Liver (tissue), 9 donors: ENCODE measurements around the gene HLA-DRB1. TPM values are rescaled to one million over a fixed set of nuclear protein-coding genes. Genes with fewer than 3 reads are reported as not detected.
"Not testable (repeated sequence)": the region's sequence is repeated elsewhere in the genome, so short reads cannot be mapped to it uniquely, and the experiment has no call there.

Experiments used
- DNase-seq: peaks from one replicate; pipeline ENCODE4 v3.0.0-alpha.2; 2017; ENCODE audit warnings: low spot score
- H3K27ac ChIP-seq, 2 donors: one replicate each; pipeline ENCODE4 v1.7.0; 2013; ENCODE audit warnings: inconsistent platforms in 2 of 2, low read length in 2 of 2, control low read depth in 1 of 2, low read depth in 1 of 2, mild to moderate bottlenecking in 1 of 2
- H3K27me3 ChIP-seq, 4 donors: one replicate each; pipeline versions ENCODE4 v1.6.1 to v1.7.0; 2013; ENCODE audit warnings: low read length in 3 of 4, inconsistent platforms in 1 of 4, mild to moderate bottlenecking in 1 of 4, moderate library complexity in 1 of 4; ENCODE audit not compliant: control insufficient read depth in 4 of 4, insufficient read depth in 4 of 4
- H3K36me3 ChIP-seq, 4 donors: one replicate each; pipeline versions ENCODE4 v1.6.1 to v1.7.0; 2013; ENCODE audit warnings: low read length in 3 of 4, mild to moderate bottlenecking in 3 of 4, low read depth in 1 of 4, moderate library complexity in 1 of 4; ENCODE audit not compliant: control insufficient read depth in 4 of 4, insufficient read depth in 3 of 4
- H3K4me1 ChIP-seq, 4 donors: one replicate each; pipeline versions ENCODE4 v1.6.1 to v1.7.0; 2013; ENCODE audit warnings: low read length in 3 of 4, mild to moderate bottlenecking in 3 of 4, moderate library complexity in 1 of 4; ENCODE audit not compliant: control insufficient read depth in 4 of 4, insufficient read depth in 4 of 4
- H3K4me3 ChIP-seq, 3 donors: one replicate each; pipeline versions ENCODE4 v1.6.1 to v1.7.0; 2013; ENCODE audit warnings: low read length in 3 of 3, control low read depth in 1 of 3, low read depth in 1 of 3, mild to moderate bottlenecking in 1 of 3
- H3K9ac ChIP-seq, 2 donors: one replicate each; pipeline ENCODE4 v1.7.0; 2013; ENCODE audit warnings: low read length in 2 of 2, mild to moderate bottlenecking in 2 of 2, moderate library complexity in 2 of 2, control low read depth in 1 of 2, low read depth in 1 of 2
- H3K9me3 ChIP-seq, 4 donors: one replicate each; pipeline versions ENCODE4 v1.6.1 to v1.7.0; 2013; ENCODE audit warnings: low read length in 3 of 4; ENCODE audit not compliant: control insufficient read depth in 4 of 4
- EGR1 ChIP-seq, 2 donors: IDR thresholded peaks; 2 replicates each; pipeline ENCODE4 v1.6.1; 2016 to 2018; ENCODE audit warnings: antibody characterized with exemption in 2 of 2, low read depth in 2 of 2
- FOXA1 ChIP-seq: IDR thresholded peaks from 2 replicates; pipeline ENCODE4 v1.6.1; 2016; ENCODE audit warnings: antibody characterized with exemption
- FOXA2 ChIP-seq: IDR thresholded peaks from 2 replicates; pipeline ENCODE4 v1.6.1; 2016; ENCODE audit warnings: antibody characterized with exemption
- GABPA ChIP-seq, 2 donors: IDR thresholded peaks in 1 of 2; conservative IDR thresholded peaks in 1 of 2; 2 replicates each; pipeline ENCODE4 v1.6.1; 2016; ENCODE audit warnings: antibody characterized with exemption in 2 of 2, mild to moderate bottlenecking in 1 of 2, moderate library complexity in 1 of 2
- HNF4A ChIP-seq, 2 donors: conservative IDR thresholded peaks; 2 replicates each; pipeline ENCODE4 v1.6.1; 2016; ENCODE audit warnings: antibody characterized with exemption in 2 of 2, mild to moderate bottlenecking in 2 of 2
- HNF4G ChIP-seq: IDR thresholded peaks from 2 replicates; pipeline ENCODE4 v1.6.1; 2016; ENCODE audit warnings: antibody characterized with exemption
- JUND ChIP-seq, 2 donors: IDR thresholded peaks; 2 replicates each; pipeline ENCODE4 v1.6.1; 2016; ENCODE audit warnings: antibody characterized with exemption in 2 of 2
- RAD21 ChIP-seq, 2 donors: IDR thresholded peaks; 2 replicates each; pipeline ENCODE4 v1.6.1; 2016; ENCODE audit warnings: antibody characterized with exemption in 2 of 2, mild to moderate bottlenecking in 2 of 2
- RXRA ChIP-seq, 2 donors: IDR thresholded peaks; 2 replicates each; pipeline ENCODE4 v1.6.1; 2017 to 2018; ENCODE audit warnings: antibody characterized with exemption in 2 of 2, mild to moderate bottlenecking in 1 of 2
- SP1 ChIP-seq: IDR thresholded peaks from 2 replicates; pipeline ENCODE4 v1.6.1; 2018; ENCODE audit warnings: antibody characterized with exemption, mild to moderate bottlenecking
- TAF1 ChIP-seq: conservative IDR thresholded peaks from 2 replicates; pipeline ENCODE4 v1.6.1; 2016; ENCODE audit warnings: antibody characterized with exemption, mild to moderate bottlenecking
- YY1 ChIP-seq: IDR thresholded peaks from 2 replicates; pipeline ENCODE4 v1.6.1; 2016; ENCODE audit warnings: antibody characterized with exemption, mild to moderate bottlenecking
- WGBS: extraction: QIAGEN DNeasy Blood & Tissue Kit; methylation state at CpG from one replicate; pipeline ENCODE4 v1.1.7; 2013; 5-methylcytosine and 5-hydroxymethylcytosine counted together
- polyA plus RNA-seq, 2 donors: library from polyadenylated mRNA; stranded (reverse) in 1 of 2; unstranded in 1 of 2; fragments of 200-250 nt in 1 of 2; fragments of >200 nt in 1 of 2; fragmentation: Nextera tagmentation in 1 of 2; extraction: Ambion mirVana in 1 of 2; gene quantifications; one replicate each; pipeline versions ENCODE4 v1.2.1 to v1.2.3, GENCODE V29; 2013 to 2015
- total RNA-seq, 2 donors: library from RNA; depleted of rRNA; stranded (reverse); fragments of >200 nt; gene quantifications; one replicate each; pipeline ENCODE4 v1.2.3, GENCODE V29; 2014
- TF ChIP-seq, protein P1 (sequence below): IDR thresholded peaks from 2 replicates; pipeline ENCODE4 v1.6.1; 2016; ENCODE audit warnings: antibody characterized with exemption
- TF ChIP-seq, protein P2 (sequence below): IDR thresholded peaks from 2 replicates; pipeline ENCODE4 v1.6.1; 2016; ENCODE audit warnings: antibody characterized with exemption
- TF ChIP-seq, protein P3 (sequence below): IDR thresholded peaks from 2 replicates; pipeline ENCODE4 v1.6.1; 2016; ENCODE audit warnings: antibody characterized with exemption
- TF ChIP-seq, protein P4 (sequence below): fragments of 150-350 bp; IDR thresholded peaks from 2 replicates; pipeline ENCODE4 v1.5.1; 2017; ENCODE audit warnings: improper control_type of control experiment, low read depth, low read length; ENCODE audit not compliant: missing input control
- donor health status: healthy.
- donor health status: healthy.
- donor health status: healthy.
- donor health status: healthy.
- donor health status: healthy.

The HLA-DRB1 gene
- total and polyA plus RNA-seq, 4 donors, result 26.0 to 46.1 (median 36.4) TPM

DNA sequence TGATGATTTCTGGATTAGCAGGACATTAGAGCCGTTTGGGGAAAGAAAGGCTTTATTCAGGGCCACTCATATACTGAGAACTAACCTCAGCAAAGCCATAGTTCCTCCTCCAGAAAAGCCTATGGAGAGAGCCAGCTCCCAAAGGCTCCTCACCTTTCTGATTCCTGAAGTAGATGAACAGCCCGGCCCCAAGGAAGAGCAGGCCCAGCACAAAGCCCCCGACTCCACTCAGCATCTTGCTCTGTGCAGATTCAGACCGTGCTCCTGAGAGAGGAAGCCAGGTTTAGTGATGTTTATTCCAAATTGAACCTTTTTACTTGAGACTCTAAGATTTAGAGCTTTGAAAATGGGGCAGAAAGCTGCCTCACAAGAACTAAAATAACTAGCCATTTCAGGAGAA is 9.1 kb downstream of the HLA-DRB1 start:
- TF ChIP-seq YY1 (no peak), TAF1 (no peak), EGR1 (IDR thresholded peaks at IDR 0.05; ENCODE audit: low read depth in 2 of 2) (no peak), RXRA (IDR thresholded peaks at IDR 0.05) (no peak), FOXA2 (no peak), HNF4A (conservative IDR thresholded peaks at IDR 0.05) (no peak), RAD21 (IDR thresholded peaks at IDR 0.05) (no peak), SP1 (no peak), GABPA (IDR thresholded peaks at IDR 0.05 in 1 of 2, conservative IDR thresholded peaks at IDR 0.05 in 1 of 2) (no peak), HNF4G (no peak), JUND (IDR thresholded peaks at IDR 0.05) (no peak)
- TF ChIP-seq, protein P1, sequence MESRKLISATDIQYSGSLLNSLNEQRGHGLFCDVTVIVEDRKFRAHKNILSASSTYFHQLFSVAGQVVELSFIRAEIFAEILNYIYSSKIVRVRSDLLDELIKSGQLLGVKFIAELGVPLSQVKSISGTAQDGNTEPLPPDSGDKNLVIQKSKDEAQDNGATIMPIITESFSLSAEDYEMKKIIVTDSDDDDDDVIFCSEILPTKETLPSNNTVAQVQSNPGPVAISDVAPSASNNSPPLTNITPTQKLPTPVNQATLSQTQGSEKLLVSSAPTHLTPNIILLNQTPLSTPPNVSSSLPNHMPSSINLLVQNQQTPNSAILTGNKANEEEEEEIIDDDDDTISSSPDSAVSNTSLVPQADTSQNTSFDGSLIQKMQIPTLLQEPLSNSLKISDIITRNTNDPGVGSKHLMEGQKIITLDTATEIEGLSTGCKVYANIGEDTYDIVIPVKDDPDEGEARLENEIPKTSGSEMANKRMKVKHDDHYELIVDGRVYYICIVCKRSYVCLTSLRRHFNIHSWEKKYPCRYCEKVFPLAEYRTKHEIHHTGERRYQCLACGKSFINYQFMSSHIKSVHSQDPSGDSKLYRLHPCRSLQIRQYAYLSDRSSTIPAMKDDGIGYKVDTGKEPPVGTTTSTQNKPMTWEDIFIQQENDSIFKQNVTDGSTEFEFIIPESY, result no peak
- TF ChIP-seq, protein P2, sequence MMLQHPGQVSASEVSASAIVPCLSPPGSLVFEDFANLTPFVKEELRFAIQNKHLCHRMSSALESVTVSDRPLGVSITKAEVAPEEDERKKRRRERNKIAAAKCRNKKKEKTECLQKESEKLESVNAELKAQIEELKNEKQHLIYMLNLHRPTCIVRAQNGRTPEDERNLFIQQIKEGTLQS, result no peak
- TF ChIP-seq, protein P3, sequence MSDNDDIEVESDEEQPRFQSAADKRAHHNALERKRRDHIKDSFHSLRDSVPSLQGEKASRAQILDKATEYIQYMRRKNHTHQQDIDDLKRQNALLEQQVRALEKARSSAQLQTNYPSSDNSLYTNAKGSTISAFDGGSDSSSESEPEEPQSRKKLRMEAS, result no peak
- Histone ChIP-seq H3K36me3 (no peaks in the 10 kb centered on the region), H3K9me3 (no peaks in the 10 kb centered on the region), H3K27ac (no peak overlapping the region), H3K4me3 (no peak overlapping the region), H3K27me3 (no peaks in the 10 kb centered on the region), H3K9ac (no peak overlapping the region), H3K4me1 (no peaks in the 10 kb centered on the region)
- DNase-seq, result no peak
- WGBS, result 76% methylated on average over 4 of the region's 4 CpGs

DNA sequence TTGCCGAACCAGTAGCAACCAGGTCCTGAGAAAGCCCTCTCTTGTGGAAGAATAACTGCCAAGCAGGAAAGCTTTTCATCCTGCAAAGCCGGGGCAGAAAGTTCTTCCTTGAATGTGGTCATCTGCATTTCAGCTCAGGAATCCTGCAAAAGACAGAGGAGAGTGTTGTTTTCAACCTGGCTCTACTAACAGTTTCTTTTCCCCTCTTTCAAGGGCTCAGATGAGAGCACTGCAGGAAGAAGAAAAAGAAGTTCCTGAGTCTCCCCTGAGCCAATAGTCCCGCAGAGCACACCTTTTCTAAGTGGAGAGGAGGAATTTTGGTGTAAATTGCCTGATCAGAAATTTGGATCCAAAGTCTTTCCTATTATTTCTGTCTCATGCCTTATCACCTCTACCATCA is 10.7 kb downstream of the HLA-DRB1 start:
- 12% methylated on average over 3 of the region's 3 CpGs for WGBS
- H3K36me3 ChIP-seq, result no peaks in the 10 kb centered on the region
- no peak overlapping the region for H3K4me3 ChIP-seq
- H3K27ac ChIP-seq, result no peak overlapping the region
- H3K4me1 ChIP-seq, result no peaks in the 10 kb centered on the region
- TF ChIP-seq FOXA1 (no peak), HNF4G (no peak)
- TF ChIP-seq, protein P4, sequence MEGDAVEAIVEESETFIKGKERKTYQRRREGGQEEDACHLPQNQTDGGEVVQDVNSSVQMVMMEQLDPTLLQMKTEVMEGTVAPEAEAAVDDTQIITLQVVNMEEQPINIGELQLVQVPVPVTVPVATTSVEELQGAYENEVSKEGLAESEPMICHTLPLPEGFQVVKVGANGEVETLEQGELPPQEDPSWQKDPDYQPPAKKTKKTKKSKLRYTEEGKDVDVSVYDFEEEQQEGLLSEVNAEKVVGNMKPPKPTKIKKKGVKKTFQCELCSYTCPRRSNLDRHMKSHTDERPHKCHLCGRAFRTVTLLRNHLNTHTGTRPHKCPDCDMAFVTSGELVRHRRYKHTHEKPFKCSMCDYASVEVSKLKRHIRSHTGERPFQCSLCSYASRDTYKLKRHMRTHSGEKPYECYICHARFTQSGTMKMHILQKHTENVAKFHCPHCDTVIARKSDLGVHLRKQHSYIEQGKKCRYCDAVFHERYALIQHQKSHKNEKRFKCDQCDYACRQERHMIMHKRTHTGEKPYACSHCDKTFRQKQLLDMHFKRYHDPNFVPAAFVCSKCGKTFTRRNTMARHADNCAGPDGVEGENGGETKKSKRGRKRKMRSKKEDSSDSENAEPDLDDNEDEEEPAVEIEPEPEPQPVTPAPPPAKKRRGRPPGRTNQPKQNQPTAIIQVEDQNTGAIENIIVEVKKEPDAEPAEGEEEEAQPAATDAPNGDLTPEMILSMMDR, result no peak
- H3K27me3 ChIP-seq, result no peaks in the 10 kb centered on the region
- H3K9ac ChIP-seq, result no peak overlapping the region
- no peaks in the 10 kb centered on the region for H3K9me3 ChIP-seq
- DNase-seq, result no peak

DNA sequence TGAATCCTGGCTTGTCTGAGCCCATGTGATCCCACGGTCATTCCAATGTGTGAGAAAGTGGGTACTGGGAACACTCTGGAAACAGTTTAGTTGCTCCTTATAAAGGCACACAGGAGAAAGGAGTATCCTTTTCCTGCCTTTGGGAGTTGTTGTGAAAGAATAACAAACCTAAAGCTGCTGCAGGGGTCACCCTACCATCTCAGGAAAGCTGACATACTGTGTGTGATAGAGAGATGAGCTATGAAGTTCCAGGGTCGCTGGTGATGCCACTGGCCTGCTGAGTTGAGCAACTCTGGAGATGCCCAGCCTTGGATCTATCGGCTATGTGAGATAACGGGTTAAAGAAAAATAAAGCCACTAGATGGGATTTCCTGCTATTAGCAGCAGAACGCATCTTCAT is 12.2 kb downstream of the HLA-DRB1 start:
- not testable (repeated sequence) for H3K27me3 ChIP-seq, H3K9ac ChIP-seq, H3K36me3 ChIP-seq, H3K9me3 ChIP-seq, H3K4me3 ChIP-seq, H3K4me1 ChIP-seq, DNase-seq, H3K27ac ChIP-seq
- 27% methylated on average over 5 of the region's 5 CpGs for WGBS
